Ramos (cell line): ENCODE results near the gene FYN.

ENCODE experiments used
- in situ Hi-C: fragments of 300-500 bp; cut with MboI; formaldehyde crosslinking; loops from one replicate; pipeline ENCODE4 v1.14.3; 2022; ENCODE audit warnings: low sequenced_read_pairs; ENCODE audit not compliant: unreplicated experiment

Gene FYN

GRCh38 chr6:111718326-111718725 lies 154.9 kb downstream of the FYN start:
- in situ Hi-C loops: no loop called here

DNA sequence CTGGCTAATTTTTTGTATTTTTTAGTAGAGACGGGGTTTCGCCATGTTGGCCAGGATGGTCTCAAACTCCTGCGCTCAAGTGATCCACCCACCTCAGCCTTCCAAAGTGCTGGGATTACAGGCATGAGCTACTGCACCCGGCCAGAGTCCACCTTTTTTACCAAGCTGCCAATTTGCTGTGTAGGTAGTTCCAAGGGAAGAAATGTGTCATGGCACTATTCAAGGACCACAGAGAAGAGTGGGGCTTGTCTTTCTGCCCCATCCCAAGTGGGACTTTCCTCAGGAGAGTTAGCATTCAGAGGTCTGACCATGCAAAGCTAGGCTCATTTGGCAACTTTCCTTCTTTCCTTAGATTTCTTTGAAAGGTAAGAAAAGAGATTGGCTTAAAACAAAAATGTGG lies 155.6 kb downstream of the FYN start:
- in situ Hi-C loops: no loop called here

- in situ Hi-C loops: no loop called here
These were observed 156.9 kb downstream of the FYN start for GRCh38 chr6:111716325-111716724.

DNA sequence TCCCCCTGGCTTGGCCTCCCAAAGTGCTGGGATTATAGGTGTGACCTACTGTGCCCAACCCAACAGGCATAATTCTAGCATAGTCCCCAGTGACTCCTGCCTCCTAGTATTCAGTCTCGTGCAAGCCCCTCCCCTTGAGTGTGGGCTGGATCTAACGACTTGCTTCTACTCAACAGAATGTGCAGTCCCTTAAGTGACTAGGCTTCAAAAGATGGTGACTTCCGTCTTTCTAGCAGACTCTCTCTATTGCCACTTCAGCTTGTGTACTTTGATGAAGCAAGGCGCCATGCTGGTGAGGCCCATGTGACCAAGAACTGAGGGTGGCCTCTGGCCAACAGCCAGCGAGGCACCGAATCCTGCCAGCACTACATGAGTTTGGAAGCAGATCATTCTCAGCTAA lies 157.9 kb downstream of the FYN start:
- in situ Hi-C loops: no loop called here

- in situ Hi-C loops: no loop called here
These were observed 158.6 kb downstream of the FYN start for GRCh38 chr6:111714416-111715270.

- in situ Hi-C loops: no loop called here
These were observed 159.4 kb downstream of the FYN start for GRCh38 chr6:111713811-111714210.

DNA sequence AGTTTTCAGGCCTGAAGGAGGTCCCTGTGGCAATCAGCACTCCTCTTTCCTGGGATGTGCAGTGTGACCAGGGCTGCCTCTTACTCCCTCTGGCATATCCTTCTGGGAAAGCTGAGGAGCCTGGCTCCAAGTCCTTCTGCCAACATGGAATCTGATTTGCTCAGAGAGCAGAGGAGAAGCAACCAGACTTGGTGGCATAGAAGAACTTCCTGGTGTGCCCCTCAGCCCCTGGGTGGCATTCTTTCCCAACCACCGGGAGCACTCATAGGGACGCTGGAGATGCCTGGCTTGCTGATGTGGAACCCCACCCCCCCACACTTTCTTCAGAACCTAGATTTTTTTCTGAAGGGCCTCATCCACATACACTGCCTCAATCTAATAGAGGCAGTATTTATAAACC lies 160.0 kb downstream of the FYN start:
- in situ Hi-C loops: no loop called here

DNA sequence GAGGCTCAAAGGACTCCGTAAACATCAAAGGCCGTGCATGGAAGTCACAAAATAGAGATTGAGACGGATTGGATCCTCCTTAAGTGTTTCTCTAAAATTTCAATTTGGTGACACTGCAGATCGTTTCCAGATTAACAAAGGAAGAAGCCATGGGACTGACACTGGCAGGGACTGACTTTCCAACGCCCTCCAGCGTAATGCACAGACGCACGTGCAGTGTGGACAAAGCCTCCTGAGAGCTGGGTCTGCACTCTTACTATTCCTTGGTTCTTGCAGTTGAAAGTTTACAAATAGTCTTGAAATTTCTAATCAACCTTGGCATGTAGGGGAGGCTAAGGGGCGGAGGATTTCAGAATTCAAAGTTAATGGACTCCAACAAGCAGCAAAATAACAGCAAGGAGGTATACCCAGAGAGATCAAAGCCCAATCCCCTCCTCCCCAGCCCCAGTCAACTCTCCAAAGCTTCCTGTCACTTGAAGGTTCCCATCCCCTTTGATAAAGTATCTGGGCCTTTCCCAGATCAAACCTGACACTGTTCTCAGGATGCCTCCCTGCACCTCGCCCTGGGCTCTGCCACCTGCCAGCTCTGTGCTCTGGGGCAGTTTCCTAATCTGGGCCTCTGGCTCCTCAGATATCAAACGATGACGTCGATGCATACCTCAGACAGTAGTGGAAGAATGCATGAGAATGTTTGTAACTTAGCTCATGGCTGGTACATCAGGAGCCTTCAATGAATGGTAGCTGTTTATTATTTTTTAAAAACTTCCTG lies 161.1 kb downstream of the FYN start:
- in situ Hi-C loops: no loop called here

GRCh38 chr6:111711476-111711875 lies 161.8 kb downstream of the FYN start:
- in situ Hi-C loops: no loop called here

DNA sequence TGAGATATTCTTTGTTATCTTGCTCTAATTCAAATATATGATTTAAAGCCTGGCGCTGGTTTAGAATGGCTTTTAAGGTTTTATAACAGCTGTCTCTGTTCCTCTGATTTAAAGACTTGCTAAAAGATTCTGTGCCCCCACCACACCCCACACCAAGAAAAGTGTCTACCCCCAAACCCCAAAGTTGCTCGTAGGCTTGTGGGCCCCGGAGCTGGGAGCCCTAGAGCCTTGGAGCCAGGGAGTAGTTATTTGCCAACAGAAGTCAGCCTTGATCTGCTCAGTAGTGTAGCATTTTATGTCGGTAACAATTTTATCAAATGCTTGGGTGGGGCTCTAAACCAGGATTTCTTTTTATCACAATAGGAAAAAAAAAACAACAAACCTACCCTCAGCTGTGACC lies 162.3 kb downstream of the FYN start:
- in situ Hi-C loops: no loop called here

- in situ Hi-C loops: no loop called here
These were observed 162.8 kb downstream of the FYN start for GRCh38 chr6:111710439-111710838.

GRCh38 chr6:111709615-111710398 lies 163.4 kb downstream of the FYN start:
- in situ Hi-C loops: loop anchor here (5.0 kb wide), 1 partner anchor 287 kb away; no protein-coding TSS in a partner anchor

DNA sequence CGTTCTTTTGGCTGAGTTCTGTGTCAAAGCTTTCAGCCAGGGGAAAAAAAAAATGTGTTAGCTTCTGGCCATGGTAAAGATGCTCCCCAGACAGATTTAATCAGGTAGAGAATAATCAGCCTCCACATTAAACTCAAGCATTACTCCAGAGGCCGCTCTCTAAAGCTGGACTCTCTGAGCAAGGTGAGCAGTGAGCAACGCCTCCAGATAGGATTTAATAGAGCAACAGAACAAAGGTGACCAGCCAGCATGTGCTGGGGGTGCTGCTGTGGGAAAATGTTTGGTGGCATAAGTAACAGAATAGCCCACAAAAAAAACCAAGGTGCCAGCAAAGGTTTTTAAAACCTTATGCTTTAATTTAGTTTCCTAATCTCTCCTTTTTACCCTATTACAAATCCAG lies 164.1 kb downstream of the FYN start:
- in situ Hi-C loops: loop anchor here (5.0 kb wide), 1 partner anchor 288 kb away; no protein-coding TSS in a partner anchor

DNA sequence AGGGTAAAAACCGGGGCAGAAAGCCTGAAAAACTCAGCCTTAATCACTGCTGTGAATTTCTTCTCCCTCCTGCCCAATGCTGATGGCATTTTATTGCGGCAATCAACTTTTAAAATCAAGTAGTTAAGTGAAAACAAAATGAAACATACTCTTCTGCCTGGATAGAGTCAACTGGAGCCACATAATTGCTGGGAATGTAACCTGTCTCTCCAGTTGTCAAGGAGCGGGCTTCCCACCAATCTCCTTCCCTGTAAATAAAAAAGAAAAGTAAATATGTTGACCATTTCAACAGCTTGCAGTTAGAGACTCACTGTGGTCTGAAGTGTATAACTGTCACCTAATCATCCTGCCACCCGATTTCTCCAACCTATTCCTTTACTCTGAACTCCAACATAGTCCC lies 165.5 kb downstream of the FYN start:
- in situ Hi-C loops: loop anchor here (5.0 kb wide), 1 partner anchor 290 kb away; no protein-coding TSS in a partner anchor

- in situ Hi-C loops: loop anchor here (5.0 kb wide), 1 partner anchor 290 kb away; no protein-coding TSS in a partner anchor
These were observed 166.3 kb downstream of the FYN start for GRCh38 chr6:111706841-111707391.

GRCh38 chr6:111703723-111704122 lies 169.5 kb downstream of the FYN start:
- in situ Hi-C loops: no loop called here

DNA sequence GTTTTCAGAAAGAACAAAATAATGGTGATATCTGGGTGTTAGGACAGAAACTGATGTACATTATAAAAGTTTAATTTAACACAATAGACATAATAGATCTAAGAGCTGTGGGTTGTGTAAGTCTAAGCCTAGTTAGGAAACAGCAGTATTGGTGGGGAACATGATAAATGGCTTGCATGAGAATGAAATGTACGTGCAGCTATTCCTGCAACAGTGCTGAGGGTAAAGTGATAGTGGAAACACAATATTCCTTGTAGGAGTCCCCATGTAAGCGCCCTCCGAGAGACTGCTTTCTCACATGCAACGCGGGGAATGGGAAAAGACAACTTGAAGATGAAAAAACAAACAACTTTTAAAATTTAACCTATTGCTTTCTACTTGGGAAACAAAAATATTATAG lies 171.0 kb downstream of the FYN start:
- in situ Hi-C loops: no loop called here

DNA sequence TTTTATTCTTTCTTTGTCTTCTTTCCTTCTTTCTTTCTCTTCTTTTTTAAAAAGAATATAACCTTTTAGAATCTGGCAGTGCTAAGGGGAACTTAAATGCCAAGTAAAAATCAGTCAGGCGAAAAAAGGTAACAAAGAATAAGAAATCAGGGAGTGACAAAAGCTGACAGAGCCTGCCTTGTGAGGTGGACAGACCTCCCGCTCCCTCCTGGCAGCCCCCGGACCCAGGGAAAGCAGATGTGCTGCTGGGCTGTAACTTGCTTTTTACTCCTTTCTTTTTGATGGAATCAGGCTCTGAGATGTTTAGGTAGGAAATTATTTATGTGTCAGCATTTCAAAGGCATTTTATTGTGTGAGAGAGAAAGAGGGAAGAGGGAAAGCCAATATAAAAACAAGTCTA lies 172.1 kb downstream of the FYN start:
- in situ Hi-C loops: no loop called here

- in situ Hi-C loops: no loop called here
These were observed 173.0 kb downstream of the FYN start for GRCh38 chr6:111700135-111700690.

- in situ Hi-C loops: no loop called here
These were observed 174.1 kb downstream of the FYN start for GRCh38 chr6:111699123-111699522.
